ENCODE results near the gene ZNF516.
"Not testable (repeated sequence)": the region's sequence is repeated elsewhere in the genome, so short reads cannot be mapped to it uniquely, and the experiment has no call there.

Gene ZNF516

DNA sequence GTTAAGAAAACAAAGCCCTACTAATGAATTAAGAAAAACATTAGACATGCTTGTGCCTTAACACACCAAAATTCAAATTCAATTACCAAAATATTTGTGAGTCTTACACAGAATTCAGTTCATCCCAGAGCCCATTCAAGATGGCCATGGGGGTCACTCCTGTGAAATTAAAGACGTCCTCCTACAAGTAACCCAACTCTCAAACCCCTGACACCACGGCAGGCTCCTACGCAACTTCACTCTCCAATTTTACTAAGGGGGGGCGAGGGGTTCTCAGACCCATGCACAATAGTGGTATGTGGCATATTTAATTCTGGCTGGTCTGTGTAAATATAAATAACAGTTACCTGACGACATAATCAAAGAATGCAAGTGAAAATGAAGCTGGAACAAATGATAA lies 5.0 kb downstream of the ZNF516 start:
- DNase-seq (ENCODE audit: low read depth) = no peak

DNA sequence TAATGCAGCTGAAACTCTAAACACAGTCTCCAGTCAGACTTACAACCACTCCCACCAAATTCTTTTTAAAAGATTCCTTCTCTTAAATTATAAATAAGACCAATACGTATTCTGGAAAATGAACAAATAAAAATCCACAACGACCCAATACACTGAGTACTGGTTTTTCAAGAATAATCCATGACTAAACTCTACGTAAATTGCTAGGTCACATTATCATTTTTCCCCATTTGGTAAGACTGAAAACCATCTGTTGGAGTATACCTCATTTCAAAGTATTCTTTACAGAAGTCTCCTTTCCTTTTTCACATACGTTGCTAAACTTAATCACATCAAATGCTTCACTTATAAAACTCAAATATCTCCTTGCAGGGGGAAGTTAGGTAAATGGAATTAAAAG lies 6.0 kb downstream of the ZNF516 start:
- no peak for DNase-seq (ENCODE audit: low read depth)

DNA sequence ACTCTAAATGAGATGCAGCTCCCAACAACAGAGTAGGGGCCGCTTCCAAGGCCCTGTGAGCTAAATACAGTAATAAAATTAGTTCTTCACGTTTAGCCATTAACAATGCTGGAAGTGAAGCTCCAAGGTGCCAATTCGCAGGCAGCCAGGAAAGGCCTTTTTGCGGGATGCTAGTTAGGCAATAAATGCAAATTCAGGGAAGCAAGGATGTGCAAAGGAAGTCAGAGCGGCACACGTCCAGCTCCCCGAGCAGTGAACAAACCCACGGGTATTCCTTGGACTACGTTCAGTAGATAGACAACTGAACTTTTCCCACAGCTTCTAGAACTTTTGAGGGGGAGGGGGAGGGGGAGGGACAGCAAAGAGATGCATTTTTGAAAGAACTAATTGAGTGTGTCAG lies 6.9 kb downstream of the ZNF516 start:
- DNase-seq (ENCODE audit: low read depth) = no peak

DNA sequence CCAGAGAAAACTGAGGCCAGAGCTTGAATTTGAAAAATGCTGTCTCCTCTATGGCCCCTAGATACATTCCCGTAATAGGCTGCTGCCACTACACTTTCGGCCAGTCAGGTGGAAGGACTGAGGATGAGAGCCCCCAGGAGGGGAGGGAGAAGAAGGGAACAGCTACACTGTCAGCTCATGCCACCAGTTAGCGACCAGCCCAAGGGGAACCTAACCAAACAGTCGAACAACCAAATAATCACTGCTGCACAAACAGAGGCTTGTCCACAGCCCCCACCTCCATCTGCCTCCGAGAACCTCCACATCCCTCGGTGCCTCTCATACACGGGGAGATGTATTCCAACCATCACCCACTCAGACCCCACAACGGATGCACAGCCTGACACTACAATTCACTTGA lies 7.3 kb downstream of the ZNF516 start:
- no peak for DNase-seq (ENCODE audit: low read depth)

DNA sequence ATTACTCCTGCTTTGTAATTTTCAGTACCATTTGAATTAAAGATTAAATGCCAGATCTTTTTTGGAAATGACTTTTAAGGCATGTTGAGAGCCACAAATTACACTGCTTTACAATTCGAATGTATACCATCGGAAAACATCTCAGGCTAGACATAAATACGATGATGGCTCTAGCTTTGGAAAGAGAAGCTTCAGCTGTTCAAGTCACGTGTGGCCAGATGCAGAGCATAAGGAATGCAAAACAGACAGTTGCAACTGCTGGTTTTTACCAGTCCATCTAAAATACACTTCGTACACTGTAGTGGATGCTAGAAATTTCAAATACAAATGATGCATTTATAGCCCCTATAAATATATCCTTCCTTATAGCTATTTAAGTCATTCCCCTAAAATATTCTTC lies 8.0 kb downstream of the ZNF516 start:
- no peak for DNase-seq (ENCODE audit: low read depth)

DNA sequence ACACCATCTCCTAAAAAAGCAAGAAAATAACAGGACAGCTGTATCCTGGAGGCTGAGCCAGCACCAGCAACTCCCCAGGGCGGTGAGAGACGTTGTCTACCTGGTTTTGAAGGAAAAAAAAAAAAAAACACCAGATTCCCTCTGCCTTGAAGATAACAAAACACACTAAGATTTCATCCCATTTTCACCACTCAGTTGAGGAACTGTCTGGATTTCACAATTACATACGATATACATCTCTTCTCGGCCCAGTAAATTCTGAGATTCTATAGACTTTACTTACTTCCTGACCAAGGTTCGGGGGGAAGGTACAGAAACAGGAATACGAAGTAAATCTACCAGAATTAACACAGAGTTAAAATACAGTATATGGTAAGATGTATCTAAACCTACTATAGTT lies 8.5 kb downstream of the ZNF516 start:
- DNase-seq (ENCODE audit: low read depth) = no peak

DNA sequence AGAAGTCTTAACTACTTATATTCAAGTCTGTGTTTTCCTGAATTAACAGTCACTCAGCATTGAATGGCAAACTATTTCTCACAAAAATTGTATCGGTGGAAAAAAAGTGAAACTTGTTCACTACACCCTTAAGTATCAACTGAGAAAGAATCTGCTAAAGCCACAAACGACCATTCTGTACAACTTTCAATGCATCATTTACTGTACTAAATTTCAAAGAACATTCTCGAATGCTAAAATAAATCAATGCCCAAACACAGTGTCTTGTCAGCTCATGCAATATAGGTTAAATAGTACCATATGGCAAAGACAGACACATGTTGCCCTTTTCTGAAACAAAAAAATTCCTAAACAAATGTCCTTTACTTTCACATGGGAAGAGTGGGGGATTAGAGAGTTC lies 9.0 kb downstream of the ZNF516 start:
- DNase-seq (ENCODE audit: low read depth) = no peak

DNA sequence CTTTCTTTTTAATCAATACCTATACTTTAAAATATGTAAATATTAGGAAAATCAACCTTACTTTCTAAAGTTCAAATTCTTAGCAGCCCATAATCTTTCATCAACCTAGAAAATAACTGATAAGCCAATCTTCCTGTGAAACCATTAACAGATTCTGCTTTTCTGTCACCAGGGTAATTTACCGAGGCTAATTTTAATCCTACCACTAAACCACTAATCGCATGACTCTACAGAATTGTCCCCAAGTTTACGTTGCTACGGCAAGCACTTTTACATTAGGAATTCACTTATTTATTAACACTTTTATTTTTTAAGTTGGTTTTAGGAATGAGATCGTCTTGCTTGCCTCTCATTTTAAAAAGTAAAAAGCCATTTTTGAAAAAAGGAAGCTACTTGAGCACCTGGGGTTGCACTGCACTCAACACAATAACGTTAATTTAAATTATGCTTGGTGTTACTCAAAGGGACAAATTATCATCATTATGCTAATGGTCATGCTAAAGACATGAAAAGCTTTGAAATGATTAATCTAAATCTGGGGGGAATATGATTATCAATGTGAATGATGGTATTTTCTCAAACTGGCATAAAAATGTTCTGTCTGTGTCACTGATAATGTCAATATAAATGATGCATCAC lies 10.2 kb downstream of the ZNF516 start:
- DNase-seq (ENCODE audit: low read depth) = no peak

DNA sequence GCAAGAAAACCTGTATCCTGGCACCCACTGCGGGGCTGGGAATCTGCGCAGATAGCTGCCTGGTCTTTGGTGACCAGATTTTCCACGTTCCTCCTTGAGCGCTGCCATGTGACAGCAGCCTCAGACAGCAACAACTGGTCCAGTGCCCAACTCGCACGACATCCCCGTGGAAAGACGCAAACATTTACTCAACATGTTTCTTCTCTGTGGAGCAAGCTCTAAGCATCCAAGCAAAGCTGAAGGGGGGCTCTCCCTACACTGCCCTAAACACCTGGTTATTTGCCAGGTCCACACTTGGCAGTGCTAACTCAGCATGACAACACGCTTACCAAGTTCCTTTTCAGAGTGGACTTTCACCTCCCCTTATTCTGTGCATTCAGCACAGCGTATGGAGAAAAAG lies 11.3 kb downstream of the ZNF516 start:
- no peak for DNase-seq (ENCODE audit: low read depth)

DNA sequence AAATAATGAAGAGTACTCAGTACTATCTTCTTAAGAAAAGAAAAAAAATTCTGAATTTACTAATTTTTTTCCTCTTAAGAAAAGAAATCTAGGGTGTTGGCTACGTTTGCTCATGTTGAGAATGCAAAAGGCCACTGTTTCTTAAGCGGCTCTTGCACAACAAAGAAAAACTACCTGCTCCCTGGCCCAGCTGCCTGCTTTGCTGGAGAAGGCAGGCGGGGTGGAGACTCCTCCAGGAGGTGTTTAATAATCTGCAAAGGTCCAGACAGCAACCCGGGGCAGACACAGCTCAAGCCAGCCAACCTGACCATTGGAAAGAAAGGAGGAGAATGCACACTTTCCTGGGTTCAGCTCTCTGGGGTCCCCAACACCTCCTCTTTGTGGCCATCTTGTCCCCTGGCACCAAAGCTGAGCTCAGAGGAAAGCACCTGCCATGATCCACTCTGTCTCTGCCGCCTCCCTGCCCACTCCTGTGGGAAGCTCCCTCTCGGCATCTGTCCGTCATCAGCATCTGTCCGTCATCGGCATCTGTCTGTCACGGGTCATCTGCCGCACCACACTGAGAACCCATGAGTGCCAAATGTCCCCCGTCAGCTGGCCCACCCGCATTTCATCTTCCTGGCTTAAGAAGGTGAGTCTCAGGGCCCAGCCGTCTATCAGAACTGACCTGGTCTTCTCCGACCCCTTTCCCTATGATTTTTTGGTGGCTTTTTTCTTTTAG lies 11.9 kb downstream of the ZNF516 start:
- no peak for DNase-seq (ENCODE audit: low read depth)

DNA sequence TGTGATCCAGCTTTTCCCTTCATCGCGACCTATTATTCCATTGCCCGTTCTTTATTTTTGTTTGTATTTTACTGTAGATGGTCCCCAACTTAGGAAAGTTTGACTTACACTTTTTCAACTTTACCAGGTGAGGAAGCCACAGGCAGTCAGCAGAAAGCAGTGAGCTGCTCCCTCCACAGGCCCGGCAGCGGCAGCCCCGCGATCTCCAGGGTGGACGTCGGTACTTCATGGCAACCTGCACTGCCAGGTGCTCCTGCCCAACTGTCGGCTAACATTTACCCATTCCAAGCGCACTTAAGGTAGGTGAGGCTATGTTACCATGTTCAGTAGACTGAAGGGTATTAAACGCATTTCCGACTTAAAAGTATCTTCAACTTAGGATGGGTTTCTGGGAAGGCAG lies 12.8 kb downstream of the ZNF516 start:
- no peak for DNase-seq (ENCODE audit: low read depth)

DNA sequence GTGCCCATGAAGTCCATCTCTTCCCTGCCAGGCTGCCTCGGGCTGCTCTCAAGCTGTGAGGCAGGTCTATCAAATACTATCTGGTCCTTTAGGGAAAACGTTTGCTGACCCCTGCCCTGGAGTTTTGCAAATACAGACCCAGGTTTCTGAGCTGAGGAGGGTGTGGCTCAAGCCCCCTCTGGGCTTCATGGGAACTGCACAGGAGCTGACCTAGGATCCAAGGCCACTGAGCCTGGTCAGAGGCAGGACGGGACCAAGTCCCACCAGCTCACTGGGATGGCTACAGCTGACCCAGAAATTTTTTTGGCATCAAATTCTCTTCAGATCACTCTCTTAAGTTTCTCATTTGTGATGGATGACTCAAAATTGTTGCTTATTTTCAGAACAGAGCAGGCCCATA lies 14.1 kb downstream of the ZNF516 start:
- no peak for DNase-seq (ENCODE audit: low read depth)

DNA sequence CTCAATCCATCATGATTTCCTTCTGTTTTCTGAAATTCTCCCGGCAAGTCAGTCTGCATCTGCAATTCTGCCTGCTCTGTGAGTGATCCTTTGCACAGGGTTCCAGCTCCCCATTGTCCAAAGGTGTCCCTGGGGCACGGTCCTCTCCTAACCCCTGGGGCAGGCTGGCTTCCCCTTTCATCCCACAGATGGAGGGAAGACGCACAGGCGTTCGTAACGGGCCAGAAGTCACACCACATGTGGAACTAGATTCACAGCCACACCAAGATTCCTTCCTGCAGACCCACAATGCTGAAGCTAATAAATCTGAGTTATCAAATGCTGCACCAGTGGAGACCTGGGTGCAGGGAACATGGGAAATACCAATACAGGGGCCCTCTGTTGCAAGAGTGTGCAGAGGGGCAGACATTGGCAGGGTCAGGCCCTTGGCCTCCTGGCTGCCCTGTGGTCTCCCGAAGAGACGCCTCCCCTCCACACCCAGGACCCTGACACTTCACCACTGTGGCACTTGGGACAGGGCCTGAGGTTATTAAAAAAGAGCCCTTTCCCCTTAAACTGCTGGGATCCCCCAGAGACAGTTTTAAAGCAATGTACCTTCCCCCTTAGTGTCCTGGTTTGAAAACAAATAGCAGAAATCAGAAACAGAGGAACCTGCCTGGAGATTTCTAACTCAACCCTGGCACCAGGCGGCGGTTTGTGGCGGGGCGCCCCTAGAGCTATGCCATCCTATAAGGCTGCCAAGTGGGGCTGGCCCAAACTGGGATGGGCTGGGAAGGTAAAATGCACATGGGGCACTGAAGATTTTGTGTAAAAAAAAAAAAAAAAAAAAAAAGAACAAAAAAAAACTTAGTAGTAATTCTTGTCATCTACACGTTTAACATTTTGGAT lies 15.4 kb downstream of the ZNF516 start:
- DNase-seq (ENCODE audit: low read depth) = no peak

DNA sequence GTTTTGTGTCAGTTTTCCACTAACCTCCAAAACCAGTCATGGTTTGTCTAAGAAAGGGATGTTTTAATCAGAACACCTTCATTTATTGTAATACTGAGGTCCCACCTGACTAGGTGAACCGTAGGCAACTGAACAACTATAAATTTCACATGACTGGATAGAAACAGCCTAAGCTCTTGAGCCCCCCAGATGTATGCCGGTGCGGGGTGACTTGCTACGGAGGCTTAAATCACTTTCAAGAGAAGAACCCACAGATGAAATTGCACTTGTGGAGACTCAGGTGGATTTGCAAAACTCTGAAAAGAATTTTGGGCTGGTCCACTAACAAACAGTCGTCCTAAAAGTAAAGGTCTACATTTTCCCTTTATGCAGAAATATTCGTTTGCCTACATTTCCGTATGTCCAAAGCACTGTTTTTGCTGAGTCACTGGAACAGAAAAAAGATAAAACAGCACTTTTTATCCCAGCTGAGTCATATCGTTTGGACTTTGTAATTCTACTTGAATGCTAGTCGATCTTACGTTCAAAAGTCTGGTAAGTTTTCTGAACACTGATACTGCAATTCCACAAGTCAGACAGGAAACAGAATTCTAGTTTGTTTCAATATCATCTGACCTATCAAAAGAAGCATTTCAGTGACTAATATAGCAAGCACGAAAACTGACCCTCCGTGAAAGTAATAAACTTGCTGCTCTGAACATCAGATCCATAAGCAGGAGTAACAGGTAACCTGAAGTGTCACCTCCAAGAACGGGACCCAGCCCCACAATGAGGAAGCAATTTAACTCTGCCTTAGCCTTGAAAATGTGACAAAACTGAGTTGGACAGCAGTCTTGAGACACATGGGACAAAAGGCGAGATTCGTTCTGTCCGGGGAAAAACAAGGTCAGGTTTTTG lies 18.1 kb downstream of the ZNF516 start:
- no peak for DNase-seq (ENCODE audit: low read depth)

DNA sequence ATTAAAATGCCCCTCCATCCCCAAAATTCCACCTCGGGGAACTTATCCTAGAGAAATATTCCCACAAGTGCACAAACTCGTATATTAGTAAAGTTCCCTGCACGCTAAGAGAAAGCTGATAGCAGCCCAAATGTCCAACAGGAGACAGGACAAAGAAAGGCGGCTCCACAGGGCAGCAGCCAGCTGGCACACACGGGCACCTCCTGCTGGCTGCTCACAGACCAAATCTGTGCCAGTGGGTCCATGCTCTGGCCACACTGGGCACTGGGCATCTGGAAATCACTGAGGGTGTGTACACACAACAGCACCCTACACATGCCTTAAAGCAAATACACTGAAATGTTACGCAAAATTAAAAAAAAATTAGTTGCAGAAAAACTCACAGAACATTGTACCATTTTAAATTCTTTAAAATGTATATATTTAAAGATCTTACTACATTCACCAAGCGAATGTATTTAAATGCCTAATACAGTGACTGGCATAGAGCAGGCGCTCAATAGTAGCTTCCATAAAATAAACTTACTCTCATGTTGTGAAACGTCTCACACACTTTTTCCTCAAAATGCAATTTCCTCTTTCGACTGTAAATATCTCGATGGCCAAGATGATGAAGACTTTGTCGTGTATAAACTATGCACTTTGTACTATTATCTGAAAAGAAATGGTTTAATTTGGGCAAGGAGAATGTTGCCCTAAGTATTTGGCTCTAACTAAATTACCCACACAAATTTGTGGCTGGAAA lies 19.4 kb downstream of the ZNF516 start:
- no peak for DNase-seq (ENCODE audit: low read depth)

DNA sequence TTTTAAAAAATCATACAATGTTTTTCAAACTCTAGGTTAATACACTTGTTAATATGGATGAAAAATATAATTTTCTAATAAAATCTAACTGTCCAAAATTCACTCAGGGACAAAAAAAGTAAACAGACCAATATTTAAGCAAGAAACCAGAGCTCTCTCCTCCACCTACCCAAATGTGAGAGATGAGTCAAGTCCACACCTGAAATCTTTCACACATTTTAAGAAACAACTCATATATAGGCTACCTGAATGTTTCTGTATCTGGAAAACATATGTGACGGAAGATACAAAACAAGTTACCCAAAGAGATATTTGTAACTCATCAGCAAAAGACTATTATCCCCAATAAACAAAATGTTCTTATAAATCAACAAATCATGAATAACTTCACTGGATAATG lies 20.2 kb downstream of the ZNF516 start:
- no peak for DNase-seq (ENCODE audit: low read depth)

DNA sequence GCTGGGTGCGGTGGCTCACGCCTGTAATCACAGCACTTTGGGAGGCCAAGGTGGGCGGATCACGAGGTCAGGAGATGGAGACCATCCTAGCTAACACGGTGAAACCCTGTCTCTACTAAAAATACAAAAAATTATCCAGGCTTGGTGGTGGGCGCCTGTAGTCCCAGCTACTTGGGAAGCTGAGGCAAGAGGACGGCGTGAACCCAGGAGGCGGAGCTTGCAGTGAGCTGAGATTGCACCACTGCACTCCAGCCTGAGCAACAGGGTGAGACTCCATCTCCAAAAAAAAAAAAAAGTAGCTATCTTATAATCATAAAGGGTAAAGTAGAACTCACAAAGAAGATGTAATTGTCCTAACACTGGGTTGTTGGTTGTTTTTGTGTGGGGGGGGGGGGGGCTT lies 21.5 kb downstream of the ZNF516 start:
- DNase-seq (ENCODE audit: low read depth) = not testable (repeated sequence)

DNA sequence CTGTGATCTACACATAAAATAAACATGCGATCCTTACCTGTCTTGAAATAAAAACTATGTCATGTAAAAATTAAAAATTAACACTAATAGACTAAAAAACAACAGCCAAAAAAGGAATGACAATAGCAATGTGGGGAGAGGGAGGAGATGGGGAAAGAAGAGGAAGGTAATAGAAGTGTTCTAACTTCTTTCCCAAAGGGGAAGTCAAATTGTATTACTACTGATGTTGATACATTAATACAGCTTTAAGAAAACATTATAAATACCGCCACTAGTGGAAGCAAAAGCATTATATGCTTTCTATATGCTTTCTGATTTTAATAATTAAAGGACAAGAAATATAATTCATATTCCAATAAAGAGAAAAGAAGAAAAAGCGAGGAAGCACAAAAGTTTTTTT lies 22.2 kb downstream of the ZNF516 start:
- no peak for DNase-seq (ENCODE audit: low read depth)

DNA sequence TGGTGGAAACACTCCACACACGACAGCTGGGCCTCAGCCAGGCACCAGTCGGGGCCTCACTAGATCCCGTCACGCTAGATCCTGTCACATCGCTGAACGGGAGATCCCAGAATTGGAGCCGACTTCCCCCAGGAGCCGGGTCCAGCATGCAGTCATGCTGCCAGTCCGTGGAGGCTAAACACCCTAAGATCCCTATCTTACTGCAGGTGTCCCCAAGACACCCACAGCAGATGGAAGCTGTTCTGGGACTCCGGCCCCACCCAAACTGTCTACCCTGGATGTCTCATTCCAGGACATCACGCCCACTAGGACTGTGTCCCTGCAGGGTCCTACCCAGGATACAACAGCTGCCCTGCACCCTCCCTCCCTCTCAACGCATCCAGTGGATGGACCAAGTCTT lies 23.4 kb downstream of the ZNF516 start:
- DNase-seq (ENCODE audit: low read depth) = no peak

DNA sequence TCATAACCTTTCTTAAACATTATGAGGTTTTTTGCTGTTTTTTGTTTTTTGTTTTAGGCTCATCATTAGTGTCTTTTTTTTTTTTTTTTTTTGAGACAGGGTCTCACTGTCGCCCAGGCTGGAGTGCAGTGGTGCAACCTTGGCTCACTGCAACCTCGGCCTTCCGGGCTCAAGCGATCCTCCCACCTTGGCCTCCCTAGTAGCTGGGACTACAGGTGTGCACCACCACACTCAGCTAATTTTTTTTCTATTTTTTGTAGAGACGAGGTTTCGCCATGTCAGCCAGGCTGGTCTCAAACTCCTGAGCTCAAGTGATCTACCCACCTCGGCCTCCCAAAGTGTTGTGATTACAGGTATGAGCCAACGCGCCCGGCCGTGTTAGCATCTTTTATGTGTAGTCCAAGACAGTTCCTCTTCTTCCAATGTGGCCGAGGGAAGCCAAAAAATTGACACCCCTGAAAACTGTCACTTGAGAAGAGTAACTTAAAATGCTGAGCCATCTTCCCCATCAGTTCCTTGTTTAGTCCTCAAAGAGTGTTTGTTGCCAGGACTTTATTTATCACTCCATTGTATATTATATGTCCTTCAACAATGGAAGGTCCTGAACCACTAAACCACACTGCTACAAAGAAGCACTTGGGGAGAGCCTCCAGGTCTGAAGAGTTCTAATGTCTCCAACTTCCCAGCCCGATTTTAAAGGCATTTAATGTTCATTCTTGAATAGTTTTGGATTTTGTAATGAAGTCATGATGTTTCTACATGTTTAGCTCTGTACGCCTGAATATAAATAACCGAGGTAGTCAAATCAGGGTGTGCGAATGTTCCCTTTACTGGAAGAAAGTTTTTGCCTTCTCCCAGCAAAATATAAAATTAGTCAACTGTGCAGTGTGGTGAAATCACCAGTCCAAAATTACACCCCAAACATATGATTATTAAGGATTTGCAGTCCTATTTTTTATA lies 26.4 kb downstream of the ZNF516 start:
- no peak for DNase-seq (ENCODE audit: low read depth)

Data from CMK (cell line).